A549 treated with GW870086 at 1 μM for 4 hours (cell line): Measurements from ENCODE around the gene TBCEL. TPM values are rescaled to one million over a fixed set of nuclear protein-coding genes. Genes with fewer than 3 reads are reported as not detected.

Experiments
- total RNA-seq: library from RNA; stranded (reverse); fragments of 200-300 nt; extraction: Qiagen RNA extraction; gene quantifications from 5 replicates; pipeline ENCODE4 v1.2.3, GENCODE V29; 2022; ENCODE audit warnings: low read depth

TBCEL gene
- total RNA-seq: 5.0 to 6.5 TPM (median 6.3 TPM) in 5 replicates

DNA sequence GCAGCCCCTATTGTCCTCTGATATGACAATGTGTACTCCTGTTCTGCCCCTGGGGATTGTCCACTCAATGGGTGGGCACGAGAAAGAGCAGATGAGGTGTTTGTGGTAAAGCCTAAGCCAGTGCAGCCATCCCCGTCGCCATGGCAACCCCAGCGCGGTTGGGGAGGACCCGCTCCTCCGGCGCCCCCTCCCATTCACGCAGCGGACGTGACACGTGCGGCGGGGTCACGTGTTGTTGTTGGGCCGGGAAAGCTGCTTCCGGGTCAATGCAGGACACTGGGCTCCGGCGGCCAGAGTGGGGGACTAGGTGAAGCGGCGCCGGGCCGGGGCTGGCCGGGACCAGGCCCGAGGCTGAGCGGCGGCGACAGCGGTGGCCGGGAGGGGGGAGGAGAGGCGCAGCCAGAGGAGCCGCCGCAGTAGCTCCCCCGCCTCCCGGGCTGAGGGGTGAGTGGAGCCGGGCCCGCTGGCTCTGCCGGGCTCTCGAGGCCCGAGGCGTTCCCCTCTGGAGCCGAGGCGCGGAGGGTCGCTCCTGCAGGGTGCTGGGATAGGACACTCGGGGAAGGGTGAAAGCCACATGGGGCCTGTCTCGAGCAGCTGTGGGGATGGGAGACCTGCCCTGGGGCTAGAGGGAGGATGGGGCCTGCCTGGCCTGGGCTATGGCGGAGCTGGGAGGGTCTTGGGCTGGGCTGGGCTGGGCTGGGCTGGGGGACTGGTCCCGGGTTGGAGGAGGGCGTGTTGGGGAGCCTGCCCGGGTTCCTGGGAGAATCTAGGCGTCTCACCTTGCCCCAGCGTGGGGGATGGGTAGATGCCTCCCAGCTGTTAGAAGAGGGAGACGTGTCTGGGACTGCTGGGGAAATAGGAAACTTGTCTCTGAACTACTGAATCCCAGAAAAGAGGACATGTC, at the start of gene TBCEL:
Gene TBCEL (plus strand): TSS at position 255 of the 904 bp plus-strand sequence. CDS start 21,589 bp downstream, outside the sequence.

GRCh38 chr11:121100943-121101342, 77.0 kb downstream of the TBCEL start, which contains the start of gene TECTA:
Gene TECTA (plus strand): TSS chr11:121101243. CDS start chr11:121102666, 1,423 bp downstream.

Other genes with a start within 250 kb of the TBCEL start
- gene TECTA, start 77.1 kb downstream of the TBCEL start, total RNA-seq: 0.02 to 0.13 TPM (median 0.06 TPM) in 5 replicates